ENCODE measurements around the gene CYP4A11. TPM values are rescaled to one million over a fixed set of nuclear protein-coding genes. Genes with fewer than 3 reads are reported as not detected.
"Not testable (repeated sequence)": the region's sequence is repeated elsewhere in the genome, so short reads cannot be mapped to it uniquely, and the experiment has no call there.

Gene CYP4A11
- total and polyA plus RNA-seq, 4 experiments from 2014 or later, result not detected

DNA sequence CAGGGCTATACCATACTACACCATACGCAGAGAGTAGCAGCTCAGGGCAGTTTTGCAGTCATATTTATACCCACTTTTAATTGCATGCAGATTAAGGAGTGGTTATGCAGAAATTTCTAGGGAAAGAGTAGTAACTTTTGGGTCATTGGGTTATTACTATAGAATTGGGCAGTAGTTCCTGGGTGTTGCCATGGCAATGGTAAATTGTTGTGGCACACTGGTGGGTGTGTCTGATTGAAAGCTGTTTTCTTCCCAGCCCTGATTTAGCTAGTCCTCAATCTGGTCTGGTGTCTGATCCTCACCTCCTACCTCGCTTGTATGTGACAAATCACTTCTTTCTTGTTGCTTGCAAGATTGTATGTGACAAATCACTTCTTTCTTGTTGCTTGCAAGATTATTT, 30.5 kb downstream of the CYP4A11 start:
- Mint-ChIP-seq H3K9me3 (peaks cover 0 to 31% (median 19%) of the 10 kb centered on the region in 8 donors), H3K27me3 (peaks cover 1 to 2% of the 10 kb centered on the region in 2 donors), H3K36me3 (peaks cover 0 to 4% of the 10 kb centered on the region in 2 donors), H3K27ac (no peak overlapping the region), H3K4me3 (no peak overlapping the region), H3K4me1 (no peaks in the 10 kb centered on the region)
- no peaks in the 10 kb centered on the region for H3K4me1 ChIP-seq (ENCODE audit: insufficient read depth, low read length)
- CTCF ChIA-PET (ENCODE audit: partially characterized antibody), result no interaction called here
- H3K27me3 ChIP-seq (ENCODE audit: insufficient read depth, low read length), result no peaks in the 10 kb centered on the region
- H3K4me3 ChIP-seq (ENCODE audit: low read length in 2 of 2), result no peak overlapping the region
- no peak for DNase-seq
- H3K9me3 ChIP-seq (ENCODE audit: control insufficient read depth in 1 of 2, low read length in 2 of 2), result no peaks in the 10 kb centered on the region
- H3K36me3 ChIP-seq (ENCODE audit: insufficient read depth, low read length), result no peaks in the 10 kb centered on the region
- H3K27ac ChIP-seq (ENCODE audit: low read depth, low read length), result no peak overlapping the region
- POLR2A ChIA-PET (ENCODE audit: partially characterized antibody), result no interaction called here
- intact Hi-C loops (cut with micrococcal nuclease), result no loop called here

GRCh38 chr1:46903481-46903880, 37.8 kb downstream of the CYP4A11 start:
- H3K36me3 Mint-ChIP-seq, result peaks cover 0 to 4% of the 10 kb centered on the region in 2 donors
- CTCF ChIA-PET (ENCODE audit: partially characterized antibody), result no interaction called here
- DNase-seq, result no peak
- no peak overlapping the region for H3K27ac Mint-ChIP-seq
- Histone ChIP-seq H3K4me1 (ENCODE audit: insufficient read depth, low read length) (no peaks in the 10 kb centered on the region), H3K27me3 (ENCODE audit: insufficient read depth, low read length) (no peaks in the 10 kb centered on the region), H3K36me3 (ENCODE audit: insufficient read depth, low read length) (no peaks in the 10 kb centered on the region), H3K4me3 (ENCODE audit: low read length in 2 of 2) (no peak overlapping the region), H3K9me3 (ENCODE audit: control insufficient read depth in 1 of 2, low read length in 2 of 2) (no peaks in the 10 kb centered on the region), H3K27ac (ENCODE audit: low read depth, low read length) (no peak overlapping the region)
- peaks cover 0 to 50% (median 29%) of the 10 kb centered on the region in 8 donors for H3K9me3 Mint-ChIP-seq
- POLR2A ChIA-PET (ENCODE audit: partially characterized antibody), result no interaction called here
- peaks cover 3 to 7% of the 10 kb centered on the region in 2 donors for H3K27me3 Mint-ChIP-seq
- intact Hi-C loops (cut with micrococcal nuclease), result no loop called here
- H3K4me3 Mint-ChIP-seq, result no peak overlapping the region
- H3K4me1 Mint-ChIP-seq, result no peaks in the 10 kb centered on the region

- Mint-ChIP-seq H3K27ac (no peak overlapping the region), H3K9me3 (peaks cover 0 to 25% (median 17%) of the 10 kb centered on the region in 8 donors), H3K4me1 (no peaks in the 10 kb centered on the region), H3K36me3 (no peaks in the 10 kb centered on the region), H3K27me3 (peaks cover 5 to 7% of the 10 kb centered on the region in 2 donors), H3K4me3 (no peak overlapping the region)
- intact Hi-C loops (cut with micrococcal nuclease), result no loop called here
- H3K36me3 ChIP-seq (ENCODE audit: insufficient read depth, low read length), result no peaks in the 10 kb centered on the region
- no peaks in the 10 kb centered on the region for H3K4me1 ChIP-seq (ENCODE audit: insufficient read depth, low read length)
- POLR2A ChIA-PET (ENCODE audit: partially characterized antibody), result no interaction called here
- no peak for DNase-seq
- CTCF ChIA-PET (ENCODE audit: partially characterized antibody), result no interaction called here
- H3K27me3 ChIP-seq (ENCODE audit: insufficient read depth, low read length), result no peaks in the 10 kb centered on the region
- no peak overlapping the region for H3K4me3 ChIP-seq (ENCODE audit: low read length in 2 of 2)
- H3K9me3 ChIP-seq (ENCODE audit: control insufficient read depth in 1 of 2, low read length in 2 of 2), result no peaks in the 10 kb centered on the region
- H3K27ac ChIP-seq (ENCODE audit: low read depth, low read length), result no peak overlapping the region
Measured at GRCh38 chr1:46900401-46900800, 40.9 kb downstream of the CYP4A11 start.

DNA sequence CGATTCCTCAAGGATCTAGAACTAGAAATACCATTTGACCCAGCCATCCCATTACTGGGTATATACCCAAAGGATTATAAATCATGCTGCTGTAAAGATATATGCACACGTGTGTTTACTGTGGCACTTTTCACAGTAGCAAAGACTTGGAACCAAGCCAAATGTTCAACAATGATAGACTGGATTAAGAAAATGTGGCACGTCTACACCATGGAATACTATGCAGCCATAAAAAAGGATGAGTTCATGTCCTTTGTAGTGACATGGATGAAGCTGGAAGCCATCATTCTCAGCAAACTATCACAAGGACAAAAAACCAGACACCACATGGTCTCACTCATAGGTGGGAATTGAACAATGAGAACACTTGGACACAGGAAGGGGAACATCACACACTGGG, 59.6 kb downstream of the CYP4A11 start:
- H3K9me3 Mint-ChIP-seq; H3K4me1 Mint-ChIP-seq; H3K4me3 ChIP-seq (ENCODE audit: low read length in 2 of 2); H3K9me3 ChIP-seq (ENCODE audit: control insufficient read depth in 1 of 2, low read length in 2 of 2); H3K27ac Mint-ChIP-seq; DNase-seq; CTCF ChIA-PET (ENCODE audit: partially characterized antibody); H3K27ac ChIP-seq (ENCODE audit: low read depth, low read length); H3K4me3 Mint-ChIP-seq; H3K27me3 Mint-ChIP-seq; intact Hi-C loops (cut with micrococcal nuclease); H3K27me3 ChIP-seq (ENCODE audit: insufficient read depth, low read length); H3K36me3 Mint-ChIP-seq; POLR2A ChIA-PET (ENCODE audit: partially characterized antibody); H3K36me3 ChIP-seq (ENCODE audit: insufficient read depth, low read length); H3K4me1 ChIP-seq (ENCODE audit: insufficient read depth, low read length): not testable (repeated sequence)

Other genes with a start within 250 kb of the CYP4A11 start
- 10 to 100 TPM; 96.7 to 98.5 TPM for gene EFCAB14, start 222.4 kb downstream of the CYP4A11 start, total RNA-seq
- gene EFCAB14, start 222.4 kb downstream of the CYP4A11 start, polyA plus RNA-seq, result 100 to 1,000 TPM in 1 of 2 donors, 10 to 100 TPM in 1; 87.0 to 117 TPM
- gene CYP4B1, start 142.4 kb downstream of the CYP4A11 start, total RNA-seq, result not detected
- gene CYP4B1, start 142.4 kb downstream of the CYP4A11 start, polyA plus RNA-seq, result 1 to 10 TPM; 1.4 to 2.5 TPM
- gene CYP4X1, start 82.2 kb upstream of the CYP4A11 start, total RNA-seq, result not detected
- gene CYP4X1, start 82.2 kb upstream of the CYP4A11 start, polyA plus RNA-seq, result not detected
- not detected for gene CYP4Z1, start 125.8 kb upstream of the CYP4A11 start, total RNA-seq
- not detected for gene CYP4Z1, start 125.8 kb upstream of the CYP4A11 start, polyA plus RNA-seq
- gene CYP4A22, start 196.0 kb upstream of the CYP4A11 start, total RNA-seq, result not detected
- gene CYP4A22, start 196.0 kb upstream of the CYP4A11 start, polyA plus RNA-seq, result not detected
- not detected for gene PDZK1IP1, start 248.6 kb upstream of the CYP4A11 start, total RNA-seq
- gene PDZK1IP1, start 248.6 kb upstream of the CYP4A11 start, polyA plus RNA-seq, result not detected

Data from CD4-positive, alpha-beta memory T cell (primary cell).